ENCODE measurements around the gene BRINP1. TPM values are rescaled to one million over a fixed set of nuclear protein-coding genes. Genes with fewer than 3 reads are reported as not detected.

Gene BRINP1
- total and polyA plus RNA-seq, 2 donors (not counting 1 experiment from before 2014, with no cell fraction given) = 0.06 to 0.33 TPM

DNA sequence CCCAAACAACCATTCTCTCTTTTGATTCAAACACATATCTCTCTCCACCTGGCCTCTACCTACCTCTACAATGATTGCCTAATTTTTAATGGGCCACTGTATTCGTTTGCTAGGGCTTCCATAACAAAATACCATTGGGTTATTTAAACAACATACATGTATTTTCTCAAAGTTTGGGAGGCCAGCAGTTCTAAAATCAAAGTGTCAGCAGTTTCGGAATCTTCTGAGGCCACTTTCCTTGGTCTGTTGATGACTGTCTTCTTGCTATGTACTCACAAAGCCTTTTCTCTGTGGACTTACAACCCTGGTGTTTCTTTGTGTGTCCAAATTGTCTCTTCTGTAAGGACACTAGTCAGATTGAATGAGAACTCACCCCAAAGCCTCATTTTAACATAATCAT is 214.7 kb downstream of the BRINP1 start:
- Histone ChIP-seq H3K9me3 (ENCODE audit: control insufficient read depth, insufficient read depth, low read depth, low read length) (no peaks in the 10 kb centered on the region), H3K9ac (ENCODE audit: insufficient read depth, low read length) (no peak overlapping the region), H3K4me2 (ENCODE audit: extremely low read depth, insufficient read depth, low read length) (no peak overlapping the region), H2AFZ (ENCODE audit: low read length) (no peak overlapping the region), H3K4me3 (replicated peaks in 1 of 4; ENCODE audit: control extremely low read depth in 1 of 4, insufficient read depth in 1 of 4, low read depth in 3 of 4, low read length in 4 of 4) (no peak overlapping the region), H3K27me3 (ENCODE audit: control insufficient read depth, insufficient read depth, low read length) (no peaks in the 10 kb centered on the region), H3K4me1 (ENCODE audit: control insufficient read depth, extremely low read depth, insufficient read depth, low read length) (no peaks in the 10 kb centered on the region), H3K79me2 (ENCODE audit: control insufficient read depth, insufficient read depth, low read length) (no peaks in the 10 kb centered on the region), H4K20me1 (ENCODE audit: control insufficient read depth, extremely low read depth, insufficient read depth, low read length) (no peaks in the 10 kb centered on the region), H3K36me3 (ENCODE audit: control insufficient read depth, insufficient read depth, low read length) (no peaks in the 10 kb centered on the region), H3K27ac (ENCODE audit: insufficient read depth, low read length) (no peak overlapping the region)
- no peak for DNase-seq (ENCODE audit: low read depth in 2 of 2)
- TF ChIP-seq, protein P1, sequence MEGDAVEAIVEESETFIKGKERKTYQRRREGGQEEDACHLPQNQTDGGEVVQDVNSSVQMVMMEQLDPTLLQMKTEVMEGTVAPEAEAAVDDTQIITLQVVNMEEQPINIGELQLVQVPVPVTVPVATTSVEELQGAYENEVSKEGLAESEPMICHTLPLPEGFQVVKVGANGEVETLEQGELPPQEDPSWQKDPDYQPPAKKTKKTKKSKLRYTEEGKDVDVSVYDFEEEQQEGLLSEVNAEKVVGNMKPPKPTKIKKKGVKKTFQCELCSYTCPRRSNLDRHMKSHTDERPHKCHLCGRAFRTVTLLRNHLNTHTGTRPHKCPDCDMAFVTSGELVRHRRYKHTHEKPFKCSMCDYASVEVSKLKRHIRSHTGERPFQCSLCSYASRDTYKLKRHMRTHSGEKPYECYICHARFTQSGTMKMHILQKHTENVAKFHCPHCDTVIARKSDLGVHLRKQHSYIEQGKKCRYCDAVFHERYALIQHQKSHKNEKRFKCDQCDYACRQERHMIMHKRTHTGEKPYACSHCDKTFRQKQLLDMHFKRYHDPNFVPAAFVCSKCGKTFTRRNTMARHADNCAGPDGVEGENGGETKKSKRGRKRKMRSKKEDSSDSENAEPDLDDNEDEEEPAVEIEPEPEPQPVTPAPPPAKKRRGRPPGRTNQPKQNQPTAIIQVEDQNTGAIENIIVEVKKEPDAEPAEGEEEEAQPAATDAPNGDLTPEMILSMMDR (conservative IDR thresholded peaks at IDR 0.05 in 1 of 2, IDR thresholded peaks at IDR 0.05 in 1 of 2; ENCODE audit: low read depth in 1 of 2, low read length in 2 of 2) = no peak
- no peak for TF ChIP-seq EZH2 (IDR thresholded peaks at IDR 0.05; ENCODE audit: low read length, missing control alignments)

DNA sequence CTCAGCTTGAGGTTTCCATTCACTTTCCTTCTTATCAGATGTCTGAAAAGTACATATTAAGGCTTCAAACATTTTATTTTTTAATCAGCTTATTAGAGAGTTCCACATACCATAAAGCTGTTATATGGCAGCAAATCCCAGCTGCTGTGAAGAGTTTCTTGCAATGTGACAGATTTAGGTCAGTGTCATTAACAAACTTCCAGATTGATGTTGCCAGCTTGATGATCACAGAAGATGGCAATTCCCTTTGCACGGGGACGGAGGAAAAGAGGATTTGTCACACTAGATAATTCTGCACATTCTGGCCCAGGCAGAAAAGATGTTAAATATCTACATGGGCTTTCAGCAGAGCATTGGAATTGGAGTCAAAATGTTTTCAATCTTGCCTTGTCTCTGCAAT is 215.8 kb downstream of the BRINP1 start:
- H3K4me3 ChIP-seq (replicated peaks in 1 of 4; ENCODE audit: control extremely low read depth in 1 of 4, insufficient read depth in 1 of 4, low read depth in 3 of 4, low read length in 4 of 4) = no peak overlapping the region
- no peak overlapping the region for H3K27ac ChIP-seq (ENCODE audit: insufficient read depth, low read length)

DNA sequence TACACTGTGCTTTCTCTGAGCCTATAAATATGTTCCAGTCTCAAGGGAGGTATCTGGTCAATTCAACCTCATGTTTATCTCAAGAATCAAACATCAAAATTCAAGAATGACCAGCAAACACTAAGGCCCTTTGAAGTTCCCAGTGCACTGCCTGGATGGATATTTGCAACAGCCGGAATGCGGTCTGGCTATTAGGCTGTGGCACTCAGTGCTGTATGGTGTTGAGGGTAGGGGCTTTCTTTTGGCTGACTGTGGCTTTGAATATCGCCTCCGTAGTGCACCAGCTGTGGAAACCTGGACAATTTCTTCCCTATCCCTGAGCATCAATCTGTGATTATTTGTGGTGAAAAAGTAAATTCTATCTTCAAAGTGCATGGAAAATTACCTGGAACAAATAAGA is 220.4 kb downstream of the BRINP1 start:
- no peaks in the 10 kb centered on the region for H3K4me1 ChIP-seq (ENCODE audit: control insufficient read depth, extremely low read depth, insufficient read depth, low read length)
- H3K9me3 ChIP-seq (ENCODE audit: control insufficient read depth, insufficient read depth, low read depth, low read length) = no peaks in the 10 kb centered on the region

More for the DNA sequence above, 215.8 kb downstream of the BRINP1 start:
- H2AFZ ChIP-seq (ENCODE audit: low read length) = no peak overlapping the region
- no peaks in the 10 kb centered on the region for H3K9me3 ChIP-seq (ENCODE audit: control insufficient read depth, insufficient read depth, low read depth, low read length)
- H3K9ac ChIP-seq (ENCODE audit: insufficient read depth, low read length) = no peak overlapping the region
- no peaks in the 10 kb centered on the region for H4K20me1 ChIP-seq (ENCODE audit: control insufficient read depth, extremely low read depth, insufficient read depth, low read length)
- no peak for TF ChIP-seq EZH2 (IDR thresholded peaks at IDR 0.05; ENCODE audit: low read length, missing control alignments)
- TF ChIP-seq, protein P1 (conservative IDR thresholded peaks at IDR 0.05 in 1 of 2, IDR thresholded peaks at IDR 0.05 in 1 of 2; ENCODE audit: low read depth in 1 of 2, low read length in 2 of 2) = no peak
- H3K27me3 ChIP-seq (ENCODE audit: control insufficient read depth, insufficient read depth, low read length) = no peaks in the 10 kb centered on the region
- no peaks in the 10 kb centered on the region for H3K4me1 ChIP-seq (ENCODE audit: control insufficient read depth, extremely low read depth, insufficient read depth, low read length)
- H3K79me2 ChIP-seq (ENCODE audit: control insufficient read depth, insufficient read depth, low read length) = no peaks in the 10 kb centered on the region
- no peak for DNase-seq (ENCODE audit: low read depth in 2 of 2)
- H3K4me2 ChIP-seq (ENCODE audit: extremely low read depth, insufficient read depth, low read length) = no peak overlapping the region
- H3K36me3 ChIP-seq (ENCODE audit: control insufficient read depth, insufficient read depth, low read length) = no peaks in the 10 kb centered on the region

More for the DNA sequence above, 220.4 kb downstream of the BRINP1 start:
- no peak overlapping the region for H3K4me3 ChIP-seq (replicated peaks in 1 of 4; ENCODE audit: control extremely low read depth in 1 of 4, insufficient read depth in 1 of 4, low read depth in 3 of 4, low read length in 4 of 4)
- no peaks in the 10 kb centered on the region for H3K27me3 ChIP-seq (ENCODE audit: control insufficient read depth, insufficient read depth, low read length)
- H3K9ac ChIP-seq (ENCODE audit: insufficient read depth, low read length) = no peak overlapping the region
- no peaks in the 10 kb centered on the region for H3K79me2 ChIP-seq (ENCODE audit: control insufficient read depth, insufficient read depth, low read length)
- no peak overlapping the region for H2AFZ ChIP-seq (ENCODE audit: low read length)
- TF ChIP-seq EZH2 (IDR thresholded peaks at IDR 0.05; ENCODE audit: low read length, missing control alignments) = no peak
- TF ChIP-seq, protein P1 (conservative IDR thresholded peaks at IDR 0.05 in 1 of 2, IDR thresholded peaks at IDR 0.05 in 1 of 2; ENCODE audit: low read depth in 1 of 2, low read length in 2 of 2) = no peak
- no peaks in the 10 kb centered on the region for H4K20me1 ChIP-seq (ENCODE audit: control insufficient read depth, extremely low read depth, insufficient read depth, low read length)
- no peaks in the 10 kb centered on the region for H3K36me3 ChIP-seq (ENCODE audit: control insufficient read depth, insufficient read depth, low read length)
- no peak overlapping the region for H3K27ac ChIP-seq (ENCODE audit: insufficient read depth, low read length)
- DNase-seq (ENCODE audit: low read depth in 2 of 2) = no peak
- no peak overlapping the region for H3K4me2 ChIP-seq (ENCODE audit: extremely low read depth, insufficient read depth, low read length)

All from fibroblast of lung (primary cell).